ENCODE data around the gene MRPL14. TPM values are rescaled to one million over a fixed set of nuclear protein-coding genes. Genes with fewer than 3 reads are reported as not detected.

MRPL14 gene
- total RNA-seq, 1 experiment from 2014 or later: 69.6 TPM

DNA sequence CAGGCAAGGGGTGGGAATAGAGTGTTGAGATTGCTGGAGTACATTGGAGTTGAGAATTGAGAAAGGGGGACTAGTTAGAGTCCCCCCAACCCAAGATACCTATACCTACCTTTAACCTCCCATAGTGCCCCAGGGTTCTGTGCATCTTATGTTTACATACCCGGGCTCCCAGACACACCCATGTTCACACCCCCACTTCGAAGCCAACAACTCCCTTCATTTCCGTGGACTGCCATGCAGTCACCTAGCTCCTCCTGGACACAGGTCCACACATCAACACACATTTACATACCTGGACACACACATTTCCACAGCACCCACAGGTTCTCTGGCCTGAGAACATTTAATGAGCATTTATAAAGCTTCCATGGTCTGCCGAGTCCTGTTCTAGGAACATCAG lies 5.2 kb upstream of the MRPL14 start:
- peaks cover 0 to 2% of the 10 kb centered on the region in 2 experiments; a peak in 2 of 4 replicates for H3K36me3 ChIP-seq (ENCODE audit: control insufficient read depth in 1 of 2, insufficient read depth in 2 of 2, low read length in 2 of 2)
- RAD21 ChIA-PET (ENCODE audit: low non-redundant PET in 1 of 2, low total read pairs in 2 of 2, uncharacterized antibody in 2 of 2, unreplicated experiment in 2 of 2): no interaction called here
- H3K4me2 ChIP-seq (ENCODE audit: low read length): no peak overlapping the region
- BruUV-seq (replicated peaks): no TSS peak
- peaks cover 33% of the 10 kb centered on the region for H3K79me2 ChIP-seq (ENCODE audit: insufficient read depth, low read length)
- CTCF ChIA-PET: no interaction called here
- TF ChIP-seq CBX3 (IDR thresholded peaks at IDR 0.05; ENCODE audit: low read depth) (no peak), TCF7L2 (IDR thresholded peaks at IDR 0.05; ENCODE audit: borderline replicate concordance, extremely low read depth, insufficient read depth, insufficient read length) (no peak), EZH2 (IDR thresholded peaks at IDR 0.05) (no peak), FOSL1 (IDR thresholded peaks at IDR 0.05; ENCODE audit: low read depth) (no peak), SIN3A (IDR thresholded peaks at IDR 0.05; ENCODE audit: low read depth) (no peak), EGR1 (IDR thresholded peaks at IDR 0.05; ENCODE audit: low read depth) (no peak)
- TF ChIP-seq, protein P1, sequence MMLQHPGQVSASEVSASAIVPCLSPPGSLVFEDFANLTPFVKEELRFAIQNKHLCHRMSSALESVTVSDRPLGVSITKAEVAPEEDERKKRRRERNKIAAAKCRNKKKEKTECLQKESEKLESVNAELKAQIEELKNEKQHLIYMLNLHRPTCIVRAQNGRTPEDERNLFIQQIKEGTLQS (IDR thresholded peaks at IDR 0.05): no peak
- TF ChIP-seq, protein P2, sequence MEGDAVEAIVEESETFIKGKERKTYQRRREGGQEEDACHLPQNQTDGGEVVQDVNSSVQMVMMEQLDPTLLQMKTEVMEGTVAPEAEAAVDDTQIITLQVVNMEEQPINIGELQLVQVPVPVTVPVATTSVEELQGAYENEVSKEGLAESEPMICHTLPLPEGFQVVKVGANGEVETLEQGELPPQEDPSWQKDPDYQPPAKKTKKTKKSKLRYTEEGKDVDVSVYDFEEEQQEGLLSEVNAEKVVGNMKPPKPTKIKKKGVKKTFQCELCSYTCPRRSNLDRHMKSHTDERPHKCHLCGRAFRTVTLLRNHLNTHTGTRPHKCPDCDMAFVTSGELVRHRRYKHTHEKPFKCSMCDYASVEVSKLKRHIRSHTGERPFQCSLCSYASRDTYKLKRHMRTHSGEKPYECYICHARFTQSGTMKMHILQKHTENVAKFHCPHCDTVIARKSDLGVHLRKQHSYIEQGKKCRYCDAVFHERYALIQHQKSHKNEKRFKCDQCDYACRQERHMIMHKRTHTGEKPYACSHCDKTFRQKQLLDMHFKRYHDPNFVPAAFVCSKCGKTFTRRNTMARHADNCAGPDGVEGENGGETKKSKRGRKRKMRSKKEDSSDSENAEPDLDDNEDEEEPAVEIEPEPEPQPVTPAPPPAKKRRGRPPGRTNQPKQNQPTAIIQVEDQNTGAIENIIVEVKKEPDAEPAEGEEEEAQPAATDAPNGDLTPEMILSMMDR (IDR thresholded peaks at IDR 0.05 in 2 of 3, conservative IDR thresholded peaks at IDR 0.05 in 1 of 3; ENCODE audit: borderline replicate concordance in 1 of 3, insufficient read depth in 1 of 3, low read depth in 2 of 3, low read length in 2 of 3): no peak
- H3K27me3 ChIP-seq (ENCODE audit: insufficient read depth, low read length): no peaks in the 10 kb centered on the region
- POLR2A ChIA-PET: interaction anchor here (1.5 kb wide), 1 partner anchor 91 kb away, joined by 5 read pairs; the partner anchor contains the start of gene SLC29A1
- H3K4me3 ChIP-seq (replicated peaks in 1 of 2; ENCODE audit: low read depth in 1 of 2, low read length in 2 of 2): no peak overlapping the region
- ATAC-seq (no peak), DNase-seq (ENCODE audit: low read depth, low spot score) (no peak)
- H3K9ac ChIP-seq (ENCODE audit: low read length): no peak overlapping the region
- no peaks in the 10 kb centered on the region for H4K20me1 ChIP-seq (ENCODE audit: insufficient read depth)
- intact Hi-C loops (cut with micrococcal nuclease): no loop called here
- peaks cover 12 to 27% of the 10 kb centered on the region in 2 experiments; a peak in 3 of 4 replicates for H3K4me1 ChIP-seq (ENCODE audit: control insufficient read depth in 1 of 2, insufficient read depth in 2 of 2, low read length in 2 of 2)
- no peaks in the 10 kb centered on the region for H3K9me3 ChIP-seq (ENCODE audit: control insufficient read depth in 1 of 2, insufficient read depth in 1 of 2, low read depth in 1 of 2, low read length in 2 of 2)
- H3K9me2 ChIP-seq (ENCODE audit: insufficient read depth): no peaks in the 10 kb centered on the region
- H3K27ac ChIP-seq (ENCODE audit: low read depth, low read length): no peak overlapping the region
- H2AFZ ChIP-seq (ENCODE audit: low read depth, low read length, poor library complexity, severe bottlenecking): no peak overlapping the region

Data from HCT116 (cell line).